ENCODE results near the gene CTNNA2. TPM values are rescaled to one million over a fixed set of nuclear protein-coding genes. Genes with fewer than 3 reads are reported as not detected.

CTNNA2 gene
- total RNA-seq, 1 donor from 2014 or later: not detected

GRCh38 chr2:79975791-79976565, 463.1 kb downstream of the CTNNA2 start:
- DNase-seq (ENCODE audit: low read depth, low spot score): no peak

- no peak for DNase-seq (ENCODE audit: low read depth, low spot score)
Measured at GRCh38 chr2:79977792-79978191, 464.9 kb downstream of the CTNNA2 start.

DNA sequence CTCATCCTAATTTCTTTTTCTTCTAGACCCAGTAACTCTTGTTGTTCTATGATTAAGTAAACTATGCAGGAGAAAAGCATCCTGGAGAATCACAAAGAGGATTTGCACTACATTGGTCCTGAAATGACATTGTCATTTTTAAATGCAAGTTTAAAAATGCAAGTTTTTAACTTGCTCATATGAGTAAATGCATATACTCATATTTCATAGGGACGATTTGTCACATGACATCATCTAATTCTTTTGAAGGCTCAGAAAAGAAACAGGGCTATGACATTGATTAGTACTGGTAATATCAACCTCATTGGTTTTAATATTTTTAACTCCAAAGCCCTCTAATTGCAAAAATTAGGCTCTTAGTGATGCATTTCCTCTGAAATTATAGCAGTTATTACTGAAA, 467.3 kb downstream of the CTNNA2 start:
- no peak for DNase-seq (ENCODE audit: low read depth, low spot score)

- DNase-seq (ENCODE audit: low read depth, low spot score): no peak
Measured at GRCh38 chr2:79980816-79981215, 468.0 kb downstream of the CTNNA2 start.

GRCh38 chr2:79981316-79981715, 468.5 kb downstream of the CTNNA2 start:
- no peak for DNase-seq (ENCODE audit: low read depth, low spot score)

DNA sequence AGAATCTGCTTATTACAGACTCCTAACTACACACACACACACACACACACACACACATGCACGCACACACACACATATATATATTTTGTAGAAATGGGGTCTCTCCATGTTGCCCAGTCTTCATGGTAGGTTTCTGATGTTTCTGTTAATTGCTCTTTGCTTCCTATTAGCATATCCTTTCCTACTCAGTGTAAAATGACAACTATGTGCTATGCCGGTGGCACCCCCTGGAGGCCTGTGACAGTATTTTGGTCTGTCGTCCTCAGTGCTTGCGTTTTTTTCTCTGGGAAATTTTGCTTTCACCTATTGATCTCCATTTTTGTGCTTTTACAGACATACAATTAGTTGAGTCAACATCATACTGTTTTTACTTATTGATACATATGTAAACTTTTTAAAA, 469.6 kb downstream of the CTNNA2 start:
- no peak for DNase-seq (ENCODE audit: low read depth, low spot score)

DNA sequence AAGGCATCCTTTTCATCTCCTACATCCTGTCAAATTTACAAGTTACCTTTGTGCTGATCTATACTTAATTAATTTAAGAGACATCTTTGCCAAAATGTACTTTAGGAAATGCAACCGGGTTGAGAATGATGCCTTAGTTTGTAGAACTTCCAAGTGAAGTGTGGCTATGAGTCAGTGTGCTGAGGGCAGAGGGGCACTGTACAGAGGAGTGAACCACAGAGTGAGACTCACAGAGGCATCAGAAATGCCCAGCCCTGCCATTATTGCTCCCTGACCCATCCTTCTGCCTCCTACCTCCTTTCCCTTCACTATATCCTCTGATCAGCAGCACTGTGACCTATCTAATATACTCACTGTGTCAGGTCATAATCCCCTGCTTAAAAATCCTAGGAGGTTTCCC, 471.6 kb downstream of the CTNNA2 start:
- DNase-seq (ENCODE audit: low read depth, low spot score): no peak

DNA sequence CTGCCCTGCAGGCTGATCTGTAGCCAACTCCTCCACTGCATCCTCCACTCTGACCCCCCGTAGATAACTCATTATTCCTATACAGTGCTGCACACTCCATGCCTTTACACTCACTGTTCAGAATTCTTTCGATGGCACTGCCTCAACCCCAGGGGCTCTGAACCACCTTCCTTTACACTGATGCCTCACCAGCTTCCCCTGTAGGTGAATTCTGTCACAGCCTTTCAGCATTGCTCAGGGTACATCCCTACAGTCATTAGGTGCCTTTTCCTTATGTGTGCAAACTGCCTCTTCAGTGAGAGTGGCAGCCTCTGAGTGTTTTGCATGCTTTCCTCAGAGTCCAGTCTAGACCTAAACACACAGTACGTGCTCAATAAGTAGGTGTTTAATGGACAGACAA, 472.3 kb downstream of the CTNNA2 start:
- DNase-seq (ENCODE audit: low read depth, low spot score): no peak

GRCh38 chr2:79985571-79985970, 472.7 kb downstream of the CTNNA2 start:
- DNase-seq (ENCODE audit: low read depth, low spot score): no peak

DNA sequence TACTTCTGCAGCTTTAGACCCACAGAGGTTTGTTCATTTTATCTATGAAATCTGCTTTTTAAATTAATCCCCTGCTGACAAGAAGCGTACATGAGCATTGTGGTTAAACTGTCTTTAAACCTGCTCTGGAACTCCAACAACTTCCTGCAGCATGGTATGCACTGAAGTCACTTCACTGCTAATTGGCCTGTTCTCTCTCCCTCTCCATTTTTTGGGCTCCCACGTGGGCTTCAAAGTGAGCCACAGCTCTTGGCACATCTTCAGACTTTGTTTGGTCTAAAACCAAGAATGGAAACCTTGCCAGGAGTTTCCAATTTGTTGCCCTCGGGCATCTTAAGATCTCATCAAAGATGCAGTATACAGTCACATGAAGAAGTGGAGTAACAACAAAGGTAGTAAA, 480.3 kb downstream of the CTNNA2 start:
- DNase-seq (ENCODE audit: low read depth, low spot score): no peak

- no peak for DNase-seq (ENCODE audit: low read depth, low spot score)
Measured at GRCh38 chr2:79994161-79994560, 481.3 kb downstream of the CTNNA2 start.

DNA sequence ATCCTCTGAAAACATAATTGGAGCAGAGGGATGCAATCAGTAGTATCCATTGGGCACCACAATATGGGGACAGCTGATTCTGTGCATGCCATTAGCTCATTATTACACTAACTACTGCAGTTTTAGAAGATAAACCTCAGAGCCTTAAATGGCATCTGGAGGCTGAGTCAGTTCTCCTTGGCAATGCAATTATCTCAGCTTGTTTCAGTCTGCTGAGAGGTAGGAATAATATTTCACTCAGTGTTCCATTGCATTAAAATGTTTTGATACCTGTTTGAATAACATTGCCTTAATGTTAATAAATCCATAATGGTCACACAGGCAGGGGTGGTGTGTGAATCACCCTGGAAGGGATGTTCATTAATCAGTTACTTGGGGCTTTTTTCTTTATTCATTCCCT, 482.1 kb downstream of the CTNNA2 start:
- DNase-seq (ENCODE audit: low read depth, low spot score): no peak

DNA sequence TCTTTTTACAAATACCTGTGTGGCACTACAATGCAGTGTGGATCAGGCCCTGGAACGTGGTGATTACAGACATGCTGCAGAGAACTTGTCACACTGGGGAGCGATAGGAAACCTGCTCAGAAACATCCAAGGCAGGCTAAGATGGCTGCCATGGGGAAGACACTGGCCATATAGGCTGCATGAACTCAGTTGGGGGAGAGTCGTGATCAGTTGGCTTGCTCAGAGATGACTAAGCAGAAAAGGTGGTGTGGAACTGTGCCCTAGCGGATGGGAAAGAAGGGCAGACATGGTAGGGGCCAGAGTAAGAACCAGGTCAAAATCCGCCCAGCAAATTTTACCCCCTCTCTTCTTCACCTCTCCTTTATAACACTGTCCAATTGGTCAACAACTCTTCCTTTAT, 483.9 kb downstream of the CTNNA2 start:
- no peak for DNase-seq (ENCODE audit: low read depth, low spot score)

- DNase-seq (ENCODE audit: low read depth, low spot score): no peak
Measured at GRCh38 chr2:80001701-80002101, 488.9 kb downstream of the CTNNA2 start.

DNA sequence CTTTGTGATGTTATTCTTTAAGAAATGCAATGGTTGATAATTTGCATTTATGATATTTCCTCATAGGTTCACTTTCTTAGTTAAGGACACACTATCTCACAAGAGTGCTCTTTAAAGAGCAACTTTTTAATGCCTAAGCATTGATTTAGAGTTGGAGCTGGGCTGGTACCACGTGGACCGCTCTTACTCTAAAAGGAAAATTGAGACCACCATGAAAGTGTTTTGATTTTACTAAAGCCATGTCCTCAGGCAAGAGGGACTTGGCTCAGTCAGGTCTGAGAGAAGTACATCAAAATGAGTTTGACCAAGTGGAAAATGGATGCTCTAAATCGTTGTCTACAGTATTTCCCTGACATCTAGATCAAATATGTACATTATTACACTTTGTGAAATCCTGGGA, 489.3 kb downstream of the CTNNA2 start:
- DNase-seq (ENCODE audit: low read depth, low spot score): no peak

DNA sequence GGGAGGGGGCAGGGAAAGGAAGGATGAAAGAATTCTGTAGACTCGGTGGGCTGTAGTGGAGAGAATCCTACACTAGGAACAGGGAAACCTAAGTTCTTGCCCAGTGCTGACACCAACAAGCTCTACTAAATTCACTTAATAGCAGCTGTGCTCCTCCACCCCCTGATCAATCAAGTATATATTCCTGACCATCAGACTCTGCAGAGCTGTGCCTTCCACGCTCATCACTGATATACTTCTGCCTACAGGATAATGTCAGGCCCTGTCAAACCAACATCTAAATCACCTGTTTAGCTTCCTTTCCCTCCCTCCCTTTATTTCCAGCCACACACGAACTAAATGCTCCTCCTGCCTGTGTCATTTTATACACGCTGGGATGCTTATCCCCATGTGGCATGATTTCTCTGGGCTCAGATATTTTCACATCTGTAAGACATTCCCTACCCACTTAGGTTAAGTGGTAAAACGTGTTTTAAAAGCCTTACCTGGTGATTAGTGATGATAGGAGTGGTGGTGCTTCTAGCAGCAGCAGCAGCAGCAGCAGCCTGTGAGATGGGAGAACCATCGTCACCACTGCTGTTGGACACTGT, 489.8 kb downstream of the CTNNA2 start:
- DNase-seq (ENCODE audit: low read depth, low spot score): no peak

- DNase-seq (ENCODE audit: low read depth, low spot score): no peak
Measured at GRCh38 chr2:80007777-80008503, 495.1 kb downstream of the CTNNA2 start.

- no peak for DNase-seq (ENCODE audit: low read depth, low spot score)
Measured at GRCh38 chr2:80008596-80008995, 495.7 kb downstream of the CTNNA2 start.

DNA sequence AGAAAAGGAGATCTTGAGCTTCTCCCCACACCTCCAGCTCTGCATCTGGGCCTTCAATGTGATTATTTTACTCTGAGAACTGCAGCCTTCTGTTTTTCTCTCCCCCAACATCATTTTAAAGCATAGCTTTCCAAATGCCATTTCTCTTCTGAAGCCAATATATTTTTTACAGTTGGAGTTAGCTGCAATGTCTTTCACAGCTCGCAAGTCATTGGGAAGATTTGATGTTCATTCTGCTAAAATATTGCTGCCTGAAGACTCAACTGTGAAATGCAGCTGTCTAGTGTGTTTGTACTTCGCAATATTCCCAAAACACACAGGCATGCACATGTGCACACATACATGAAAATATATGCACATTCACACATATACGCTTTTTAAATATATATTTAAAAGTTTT, 496.4 kb downstream of the CTNNA2 start:
- no peak for DNase-seq (ENCODE audit: low read depth, low spot score)

DNA sequence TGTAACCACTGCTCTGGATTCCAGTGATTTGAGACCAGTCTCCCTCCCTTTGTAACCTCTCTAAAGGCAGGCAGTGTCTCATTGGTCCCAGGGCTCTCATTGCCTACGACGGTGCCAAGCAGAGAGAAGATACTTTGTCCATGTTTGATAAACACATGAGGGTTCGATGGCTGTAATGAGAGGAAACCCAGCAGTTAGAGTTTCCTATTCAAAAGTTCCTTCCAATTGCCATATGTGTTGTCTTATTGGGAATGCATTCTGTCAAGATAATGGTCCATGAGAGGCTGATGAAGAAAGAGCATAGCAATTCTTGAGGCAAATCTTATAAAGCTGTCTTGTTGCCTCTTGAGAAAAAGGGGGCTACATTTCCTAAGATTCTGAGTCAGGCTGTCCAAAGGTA, 499.2 kb downstream of the CTNNA2 start:
- no peak for DNase-seq (ENCODE audit: low read depth, low spot score)

- DNase-seq (ENCODE audit: low read depth, low spot score): no peak
Measured at GRCh38 chr2:80014637-80015036, 501.8 kb downstream of the CTNNA2 start.

DNA sequence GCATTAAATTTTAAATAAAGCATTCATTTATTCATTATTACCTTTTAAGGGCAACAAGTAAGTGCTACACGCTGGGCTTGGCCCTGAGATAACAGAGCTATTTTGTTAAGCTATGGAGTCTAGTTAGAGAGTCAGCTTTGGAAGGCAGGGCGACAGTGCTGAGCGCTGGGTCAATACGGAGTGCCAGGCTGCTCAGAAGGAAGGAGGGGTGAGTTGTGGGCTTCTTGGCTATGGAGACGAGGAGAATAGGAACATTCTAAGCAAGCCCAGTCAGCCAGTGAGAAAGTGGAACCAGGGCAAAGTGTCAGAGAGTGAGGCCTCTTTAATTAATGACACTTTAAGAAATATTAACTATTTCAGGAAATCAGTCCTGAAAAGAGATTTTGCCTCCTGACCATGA, 503.3 kb downstream of the CTNNA2 start:
- DNase-seq (ENCODE audit: low read depth, low spot score): no peak
